ENCODE measurements around the gene ERICH6.

Gene ERICH6

GRCh38 chr3:150743508-150743907, 39.8 kb upstream of the ERICH6 start:
- H3K27me3 ChIP-seq (ENCODE audit: control insufficient read depth in 1 of 2, insufficient read depth in 2 of 2, low read length in 2 of 2), result no peaks in the 10 kb centered on the region
- H3K4me3 ChIP-seq (ENCODE audit: low read depth in 1 of 2, low read length in 2 of 2), result no peak overlapping the region
- H3K36me3 ChIP-seq (ENCODE audit: control insufficient read depth in 1 of 2, insufficient read depth in 2 of 2, low read length in 2 of 2), result peaks cover 7 to 22% of the 10 kb centered on the region in 2 donors
- H3K27ac ChIP-seq (ENCODE audit: low read depth, low read length), result no peak overlapping the region
- no peaks in the 10 kb centered on the region for H3K9me3 ChIP-seq (ENCODE audit: control insufficient read depth in 1 of 2, low read length in 2 of 2)
- H3K9ac ChIP-seq (ENCODE audit: low read depth in 1 of 2, low read length in 2 of 2), result no peak overlapping the region
- H3K4me1 ChIP-seq (ENCODE audit: control insufficient read depth in 1 of 2, insufficient read depth in 2 of 2, low read length in 2 of 2), result peaks cover 35 to 53% of the 10 kb centered on the region in 2 donors

- no peak overlapping the region for H3K27ac ChIP-seq (ENCODE audit: low read depth, low read length)
- peaks cover 43 to 53% of the 10 kb centered on the region in 2 donors for H3K4me1 ChIP-seq (ENCODE audit: control insufficient read depth in 1 of 2, insufficient read depth in 2 of 2, low read length in 2 of 2)
- H3K27me3 ChIP-seq (ENCODE audit: control insufficient read depth in 1 of 2, insufficient read depth in 2 of 2, low read length in 2 of 2), result no peaks in the 10 kb centered on the region
- H3K4me3 ChIP-seq (ENCODE audit: low read depth in 1 of 2, low read length in 2 of 2), result no peak overlapping the region
- no peaks in the 10 kb centered on the region for H3K9me3 ChIP-seq (ENCODE audit: control insufficient read depth in 1 of 2, low read length in 2 of 2)
- H3K9ac ChIP-seq (ENCODE audit: low read depth in 1 of 2, low read length in 2 of 2), result no peak overlapping the region
- H3K36me3 ChIP-seq (ENCODE audit: control insufficient read depth in 1 of 2, insufficient read depth in 2 of 2, low read length in 2 of 2), result peaks cover 7 to 22% of the 10 kb centered on the region in 2 donors
These were observed 39.0 kb upstream of the ERICH6 start for GRCh38 chr3:150742679-150743078.

- Histone ChIP-seq H3K4me1 (ENCODE audit: control insufficient read depth in 1 of 2, insufficient read depth in 2 of 2, low read length in 2 of 2) (peaks cover 46 to 55% of the 10 kb centered on the region in 2 donors), H3K4me3 (ENCODE audit: low read depth in 1 of 2, low read length in 2 of 2) (no peak overlapping the region), H3K9ac (ENCODE audit: low read depth in 1 of 2, low read length in 2 of 2) (no peak overlapping the region), H3K9me3 (ENCODE audit: control insufficient read depth in 1 of 2, low read length in 2 of 2) (no peaks in the 10 kb centered on the region), H3K27me3 (ENCODE audit: control insufficient read depth in 1 of 2, insufficient read depth in 2 of 2, low read length in 2 of 2) (no peaks in the 10 kb centered on the region), H3K27ac (ENCODE audit: low read depth, low read length) (no peak overlapping the region), H3K36me3 (ENCODE audit: control insufficient read depth in 1 of 2, insufficient read depth in 2 of 2, low read length in 2 of 2) (peaks cover 7 to 22% of the 10 kb centered on the region in 2 donors)
These were observed 38.4 kb upstream of the ERICH6 start for GRCh38 chr3:150742141-150742523.

- peaks cover 46 to 55% of the 10 kb centered on the region in 2 donors for H3K4me1 ChIP-seq (ENCODE audit: control insufficient read depth in 1 of 2, insufficient read depth in 2 of 2, low read length in 2 of 2)
- H3K9me3 ChIP-seq (ENCODE audit: control insufficient read depth in 1 of 2, low read length in 2 of 2), result no peaks in the 10 kb centered on the region
- H3K36me3 ChIP-seq (ENCODE audit: control insufficient read depth in 1 of 2, insufficient read depth in 2 of 2, low read length in 2 of 2), result peaks cover 7 to 22% of the 10 kb centered on the region in 2 donors
- no peak overlapping the region for H3K9ac ChIP-seq (ENCODE audit: low read depth in 1 of 2, low read length in 2 of 2)
- H3K4me3 ChIP-seq (ENCODE audit: low read depth in 1 of 2, low read length in 2 of 2), result no peak overlapping the region
- no peaks in the 10 kb centered on the region for H3K27me3 ChIP-seq (ENCODE audit: control insufficient read depth in 1 of 2, insufficient read depth in 2 of 2, low read length in 2 of 2)
- H3K27ac ChIP-seq (ENCODE audit: low read depth, low read length), result no peak overlapping the region
These were observed 37.9 kb upstream of the ERICH6 start for GRCh38 chr3:150741497-150742140.

GRCh38 chr3:150740733-150741496, 37.2 kb upstream of the ERICH6 start:
- Histone ChIP-seq H3K27me3 (ENCODE audit: control insufficient read depth in 1 of 2, insufficient read depth in 2 of 2, low read length in 2 of 2) (no peaks in the 10 kb centered on the region), H3K36me3 (ENCODE audit: control insufficient read depth in 1 of 2, insufficient read depth in 2 of 2, low read length in 2 of 2) (peaks cover 7 to 22% of the 10 kb centered on the region in 2 donors), H3K4me1 (ENCODE audit: control insufficient read depth in 1 of 2, insufficient read depth in 2 of 2, low read length in 2 of 2) (peaks cover 41 to 56% of the 10 kb centered on the region in 2 donors), H3K9ac (ENCODE audit: low read depth in 1 of 2, low read length in 2 of 2) (no peak overlapping the region), H3K27ac (ENCODE audit: low read depth, low read length) (no peak overlapping the region), H3K4me3 (ENCODE audit: low read depth in 1 of 2, low read length in 2 of 2) (no peak overlapping the region), H3K9me3 (ENCODE audit: control insufficient read depth in 1 of 2, low read length in 2 of 2) (no peaks in the 10 kb centered on the region)

- no peak overlapping the region for H3K27ac ChIP-seq (ENCODE audit: low read depth, low read length)
- H3K27me3 ChIP-seq (ENCODE audit: control insufficient read depth in 1 of 2, insufficient read depth in 2 of 2, low read length in 2 of 2), result no peaks in the 10 kb centered on the region
- H3K9ac ChIP-seq (ENCODE audit: low read depth in 1 of 2, low read length in 2 of 2), result no peak overlapping the region
- no peaks in the 10 kb centered on the region for H3K9me3 ChIP-seq (ENCODE audit: control insufficient read depth in 1 of 2, low read length in 2 of 2)
- H3K36me3 ChIP-seq (ENCODE audit: control insufficient read depth in 1 of 2, insufficient read depth in 2 of 2, low read length in 2 of 2), result peaks cover 7 to 22% of the 10 kb centered on the region in 2 donors
- H3K4me1 ChIP-seq (ENCODE audit: control insufficient read depth in 1 of 2, insufficient read depth in 2 of 2, low read length in 2 of 2), result peaks cover 41 to 54% of the 10 kb centered on the region in 2 donors
- no peak overlapping the region for H3K4me3 ChIP-seq (ENCODE audit: low read depth in 1 of 2, low read length in 2 of 2)
These were observed 36.3 kb upstream of the ERICH6 start for GRCh38 chr3:150739877-150740645.

GRCh38 chr3:150739200-150739863, 35.6 kb upstream of the ERICH6 start:
- Histone ChIP-seq H3K27ac (ENCODE audit: low read depth, low read length) (no peak overlapping the region), H3K4me3 (ENCODE audit: low read depth in 1 of 2, low read length in 2 of 2) (no peak overlapping the region), H3K9ac (ENCODE audit: low read depth in 1 of 2, low read length in 2 of 2) (no peak overlapping the region), H3K27me3 (ENCODE audit: control insufficient read depth in 1 of 2, insufficient read depth in 2 of 2, low read length in 2 of 2) (no peaks in the 10 kb centered on the region), H3K4me1 (ENCODE audit: control insufficient read depth in 1 of 2, insufficient read depth in 2 of 2, low read length in 2 of 2) (peaks cover 33 to 46% of the 10 kb centered on the region in 2 donors), H3K9me3 (ENCODE audit: control insufficient read depth in 1 of 2, low read length in 2 of 2) (no peaks in the 10 kb centered on the region), H3K36me3 (ENCODE audit: control insufficient read depth in 1 of 2, insufficient read depth in 2 of 2, low read length in 2 of 2) (peaks cover 7 to 22% of the 10 kb centered on the region in 2 donors)

GRCh38 chr3:150738688-150739087, 35.0 kb upstream of the ERICH6 start:
- Histone ChIP-seq H3K9ac (ENCODE audit: low read depth in 1 of 2, low read length in 2 of 2) (no peak overlapping the region), H3K4me1 (ENCODE audit: control insufficient read depth in 1 of 2, insufficient read depth in 2 of 2, low read length in 2 of 2) (peaks cover 27 to 40% of the 10 kb centered on the region in 2 donors)

GRCh38 chr3:150737874-150738679, 34.4 kb upstream of the ERICH6 start:
- Histone ChIP-seq H3K9ac (ENCODE audit: low read depth in 1 of 2, low read length in 2 of 2) (no peak overlapping the region), H3K36me3 (ENCODE audit: control insufficient read depth in 1 of 2, insufficient read depth in 2 of 2, low read length in 2 of 2) (peaks cover 7 to 22% of the 10 kb centered on the region in 2 donors), H3K4me1 (ENCODE audit: control insufficient read depth in 1 of 2, insufficient read depth in 2 of 2, low read length in 2 of 2) (peaks cover 25 to 36% of the 10 kb centered on the region in 2 donors), H3K4me3 (ENCODE audit: low read depth in 1 of 2, low read length in 2 of 2) (no peak overlapping the region), H3K27me3 (ENCODE audit: control insufficient read depth in 1 of 2, insufficient read depth in 2 of 2, low read length in 2 of 2) (no peaks in the 10 kb centered on the region), H3K27ac (ENCODE audit: low read depth, low read length) (no peak overlapping the region), H3K9me3 (ENCODE audit: control insufficient read depth in 1 of 2, low read length in 2 of 2) (no peaks in the 10 kb centered on the region)

More at GRCh38 chr3:150738688-150739087, 35.0 kb upstream of the ERICH6 start:
- Histone ChIP-seq H3K36me3 (ENCODE audit: control insufficient read depth in 1 of 2, insufficient read depth in 2 of 2, low read length in 2 of 2) (peaks cover 7 to 22% of the 10 kb centered on the region in 2 donors), H3K9me3 (ENCODE audit: control insufficient read depth in 1 of 2, low read length in 2 of 2) (no peaks in the 10 kb centered on the region), H3K27me3 (ENCODE audit: control insufficient read depth in 1 of 2, insufficient read depth in 2 of 2, low read length in 2 of 2) (no peaks in the 10 kb centered on the region), H3K4me3 (ENCODE audit: low read depth in 1 of 2, low read length in 2 of 2) (no peak overlapping the region), H3K27ac (ENCODE audit: low read depth, low read length) (no peak overlapping the region)

Data from duodenal mucosa (tissue), 2 donors.